WTC11 (cell line): ENCODE data around the gene RIF1. TPM values are rescaled to one million over a fixed set of nuclear protein-coding genes. Genes with fewer than 3 reads are reported as not detected.

Experiments used
- ATAC-seq: fragments of 200-7000 bp; cut with Tn5 transposase; 2 replicates; pipeline ENCODE4 v1.10.0; 2021; ENCODE audit warnings: mild to moderate bottlenecking, moderate library complexity
- CTCF ChIA-PET: fragments of 300-600 bp; sonication (Branson Sonifier 250); formaldehyde crosslinking; loops from one replicate; lab custom pipeline; 2021; ENCODE audit warnings: antibody characterized with exemption; lab: Charles Lee
- POLR2A ChIA-PET: fragments of 350-600 bp; sonication (Branson Sonifier 250); formaldehyde crosslinking; loops from one replicate; lab custom pipeline; 2021; ENCODE audit warnings: antibody characterized with exemption; lab: Charles Lee
- DNase-seq: peaks from one replicate; pipeline ENCODE4 v3.0.0; 2021; ENCODE audit warnings: low spot score
- H3K27ac Mint-ChIP-seq: 2 replicates; pipeline ENCODE4 v1.8.0; 2021; ENCODE audit warnings: mixed read lengths
- H3K27me3 Mint-ChIP-seq: 2 replicates; pipeline ENCODE4 v1.8.0; 2021; ENCODE audit warnings: low read depth, mild to moderate bottlenecking, moderate library complexity, mixed read lengths
- H3K36me3 Mint-ChIP-seq: 2 replicates; pipeline ENCODE4 v1.8.0; 2021; ENCODE audit warnings: mixed read lengths
- H3K4me1 Mint-ChIP-seq: 2 replicates; pipeline ENCODE4 v1.8.0; 2022; ENCODE audit warnings: mixed read lengths
- H3K4me3 Mint-ChIP-seq: 2 replicates; pipeline ENCODE4 v1.8.0; 2021; ENCODE audit warnings: mild to moderate bottlenecking, moderate library complexity, mixed read lengths
- H3K9me3 Mint-ChIP-seq: 2 replicates; pipeline ENCODE4 v1.8.0; 2021; ENCODE audit warnings: mixed read lengths
- E2F1 ChIP-seq: sonication (generic); formaldehyde crosslinking; IDR thresholded peaks from 2 replicates; pipeline ENCODE4 v1.8.0; 2022; ENCODE audit warnings: mild to moderate bottlenecking, missing genetic modification reagents
- E2F4 ChIP-seq: sonication (generic); formaldehyde crosslinking; IDR thresholded peaks from 2 replicates; pipeline ENCODE4 v1.8.1; 2022; ENCODE audit warnings: low read depth, mild to moderate bottlenecking, moderate library complexity, missing genetic modification reagents, borderline replicate concordance
- FOXJ3 ChIP-seq: sonication (generic); formaldehyde crosslinking; IDR thresholded peaks from 2 replicates; pipeline ENCODE4 v1.9.0; 2021; ENCODE audit warnings: missing genetic modification reagents, mild to moderate bottlenecking, borderline replicate concordance
- HMGXB4 ChIP-seq: sonication (generic); formaldehyde crosslinking; IDR thresholded peaks from 2 replicates; pipeline ENCODE4 v1.8.1; 2023; ENCODE audit warnings: mild to moderate bottlenecking, moderate library complexity, missing genetic modification reagents
- IRF2 ChIP-seq: sonication (generic); formaldehyde crosslinking; IDR thresholded peaks from 2 replicates; pipeline ENCODE4 v1.8.0; 2022; ENCODE audit warnings: low read depth, missing genetic modification reagents, borderline replicate concordance
- NR3C1 ChIP-seq: sonication (generic); formaldehyde crosslinking; conservative IDR thresholded peaks from 2 replicates; pipeline ENCODE4 v1.8.1; 2023; ENCODE audit warnings: low read depth, mild to moderate bottlenecking, missing genetic modification reagents
- PRDM15 ChIP-seq: sonication (generic); formaldehyde crosslinking; IDR thresholded peaks from 2 replicates; pipeline ENCODE4 v1.8.0; 2022; ENCODE audit warnings: missing genetic modification reagents
- PRRX2 ChIP-seq: fragments of 250-450 bp; sonication (Bioruptor Pico); IDR thresholded peaks from 2 replicates; pipeline ENCODE4 v1.8.0; 2021; ENCODE audit warnings: mild to moderate bottlenecking
- SP1 ChIP-seq: sonication (generic); formaldehyde crosslinking; conservative IDR thresholded peaks from 2 replicates; pipeline ENCODE4 v1.8.1; 2022; ENCODE audit warnings: missing genetic modification reagents
- STAT6 ChIP-seq: sonication (generic); formaldehyde crosslinking; conservative IDR thresholded peaks from 2 replicates; pipeline ENCODE4 v1.8.1; 2023; ENCODE audit warnings: mild to moderate bottlenecking, low read depth, missing genetic modification reagents, moderate library complexity
- ZBTB21 ChIP-seq: sonication (generic); formaldehyde crosslinking; IDR thresholded peaks from 2 replicates; pipeline ENCODE4 v1.8.1; 2023; ENCODE audit warnings: mild to moderate bottlenecking, missing genetic modification reagents, borderline replicate concordance
- ZNF138 ChIP-seq: sonication (generic); formaldehyde crosslinking; conservative IDR thresholded peaks from 2 replicates; pipeline ENCODE4 v1.8.1; 2022; ENCODE audit warnings: mild to moderate bottlenecking, moderate library complexity, missing genetic modification reagents
- ZNF263 ChIP-seq: sonication (generic); formaldehyde crosslinking; IDR thresholded peaks from 2 replicates; pipeline ENCODE4 v1.8.1; 2022; ENCODE audit warnings: low read depth, mild to moderate bottlenecking, moderate library complexity, missing genetic modification reagents
- ZNF671 ChIP-seq: fragments of 250-450 bp; sonication (Bioruptor Pico); IDR thresholded peaks from 2 replicates; pipeline ENCODE4 v1.8.0; 2021; ENCODE audit warnings: mild to moderate bottlenecking
- ZSCAN18 ChIP-seq: fragments of 250-450 bp; sonication (Bioruptor Pico); IDR thresholded peaks from 2 replicates; pipeline ENCODE4 v2.1.2; 2022; ENCODE audit warnings: mild to moderate bottlenecking, moderate library complexity
- total RNA-seq: library from RNA; stranded (reverse); gene quantifications from 3 replicates; pipeline ENCODE4 v1.2.3, GENCODE V29; 2021

The RIF1 gene
- total RNA-seq, 1 experiment from 2014 or later: 96.9 TPM

GRCh38 chr2:151367571-151367970, 42.1 kb upstream of the RIF1 start (continued):
- TF ChIP-seq HMGXB4: no peak
- TF ChIP-seq ZSCAN18: no peak
- TF ChIP-seq ZNF138 (CRISPR knock-in tag): no peak
- TF ChIP-seq STAT6 (CRISPR knock-in tag): no peak
- no peak for TF ChIP-seq ZNF671 (CRISPR knock-in tag)
- TF ChIP-seq E2F4 (CRISPR knock-in tag): no peak

GRCh38 chr2:151374436-151374835, 35.3 kb upstream of the RIF1 start:
- H3K9me3 Mint-ChIP-seq: peaks cover 6% of the 10 kb centered on the region; the same call in 1 of the 2 replicates
- ChIA-PET CTCF (interaction anchor here (0.7 kb wide), 1 partner anchor 13 kb away, joined by 4 read pairs; no protein-coding TSS in a partner anchor), POLR2A (no interaction called here)
- H3K27me3 Mint-ChIP-seq: no peaks in the 10 kb centered on the region
- no peak for ATAC-seq
- no peaks in the 10 kb centered on the region for H3K36me3 Mint-ChIP-seq
- peaks cover 9% of the 10 kb centered on the region for H3K4me1 Mint-ChIP-seq
- H3K4me3 Mint-ChIP-seq: no peak overlapping the region
- no peak for DNase-seq
- H3K27ac Mint-ChIP-seq: no peak overlapping the region
- no peak for TF ChIP-seq ZNF263
- TF ChIP-seq ZBTB21 (CRISPR knock-in tag): no peak
- TF ChIP-seq SP1: no peak
- TF ChIP-seq IRF2 (CRISPR knock-in tag): no peak
- no peak for TF ChIP-seq E2F1 (CRISPR knock-in tag)
- TF ChIP-seq STAT6 (CRISPR knock-in tag): no peak
- TF ChIP-seq FOXJ3 (CRISPR knock-in tag): no peak
- TF ChIP-seq ZSCAN18: no peak
- no peak for TF ChIP-seq PRRX2 (CRISPR knock-in tag)
- no peak for TF ChIP-seq NR3C1
- TF ChIP-seq PRDM15 (CRISPR knock-in tag): no peak
